ENCODE data around the gene BRIX1.
"Not testable (repeated sequence)": the region's sequence is repeated elsewhere in the genome, so short reads cannot be mapped to it uniquely, and the experiment has no call there.

Gene BRIX1

GRCh38 chr5:34957857-34958690 lies 42.6 kb downstream of the BRIX1 start:
- H3K4me1 ChIP-seq (ENCODE audit: control insufficient read depth, insufficient read depth, low read length), result no peaks in the 10 kb centered on the region
- H3K9me3 ChIP-seq (ENCODE audit: control insufficient read depth, insufficient read depth, low read length), result no peaks in the 10 kb centered on the region
- H3K36me3 ChIP-seq (ENCODE audit: control insufficient read depth, insufficient read depth, low read length), result no peaks in the 10 kb centered on the region; the same call in 1 of the 2 replicates
- DNase-seq (ENCODE audit: low read depth, low spot score), result no peak
- no CpG with 5 or more reads among the region's 5 CpGs for WGBS (ENCODE audit: insufficient coverage, insufficient read length)
- H3K4me3 ChIP-seq (ENCODE audit: low read length), result no peak overlapping the region
- no peak overlapping the region for H3K27ac ChIP-seq (ENCODE audit: low read length)
- no peaks in the 10 kb centered on the region for H3K27me3 ChIP-seq (ENCODE audit: control insufficient read depth, insufficient read depth, low read length)

- H3K4me1 ChIP-seq (ENCODE audit: control insufficient read depth, insufficient read depth, low read length), result no peaks in the 10 kb centered on the region
- no peak overlapping the region for H3K4me3 ChIP-seq (ENCODE audit: low read length)
- H3K36me3 ChIP-seq (ENCODE audit: control insufficient read depth, insufficient read depth, low read length), result no peaks in the 10 kb centered on the region; the same call in 1 of the 2 replicates
- no peaks in the 10 kb centered on the region for H3K9me3 ChIP-seq (ENCODE audit: control insufficient read depth, insufficient read depth, low read length)
- H3K27ac ChIP-seq (ENCODE audit: low read length), result no peak overlapping the region
- no peak for DNase-seq (ENCODE audit: low read depth, low spot score)
- WGBS (ENCODE audit: insufficient coverage, insufficient read length), result no CpG with 5 or more reads among the region's 1 CpG
- no peaks in the 10 kb centered on the region for H3K27me3 ChIP-seq (ENCODE audit: control insufficient read depth, insufficient read depth, low read length)
Measured at GRCh38 chr5:34959323-34959722, 43.8 kb downstream of the BRIX1 start.

GRCh38 chr5:34967540-34967939 lies 52.0 kb downstream of the BRIX1 start:
- H3K9me3 ChIP-seq (ENCODE audit: control insufficient read depth, insufficient read depth, low read length), result no peaks in the 10 kb centered on the region
- no peak overlapping the region for H3K4me3 ChIP-seq (ENCODE audit: low read length)
- H3K36me3 ChIP-seq (ENCODE audit: control insufficient read depth, insufficient read depth, low read length), result no peaks in the 10 kb centered on the region
- H3K4me1 ChIP-seq (ENCODE audit: control insufficient read depth, insufficient read depth, low read length), result no peaks in the 10 kb centered on the region
- WGBS (ENCODE audit: insufficient coverage, insufficient read length), result no CpG with 5 or more reads among the region's 4 CpGs
- no peak overlapping the region for H3K27ac ChIP-seq (ENCODE audit: low read length)
- DNase-seq (ENCODE audit: low read depth, low spot score), result no peak
- no peaks in the 10 kb centered on the region for H3K27me3 ChIP-seq (ENCODE audit: control insufficient read depth, insufficient read depth, low read length)

- H3K4me1 ChIP-seq (ENCODE audit: control insufficient read depth, insufficient read depth, low read length), result no peaks in the 10 kb centered on the region
- H3K27ac ChIP-seq (ENCODE audit: low read length), result no peak overlapping the region
- no peak overlapping the region for H3K4me3 ChIP-seq (ENCODE audit: low read length)
- no peaks in the 10 kb centered on the region for H3K9me3 ChIP-seq (ENCODE audit: control insufficient read depth, insufficient read depth, low read length)
- no peaks in the 10 kb centered on the region for H3K27me3 ChIP-seq (ENCODE audit: control insufficient read depth, insufficient read depth, low read length)
- H3K36me3 ChIP-seq (ENCODE audit: control insufficient read depth, insufficient read depth, low read length), result no peaks in the 10 kb centered on the region
- no peak for DNase-seq (ENCODE audit: low read depth, low spot score)
- WGBS (ENCODE audit: insufficient coverage, insufficient read length), result no CpG with 5 or more reads among the region's 2 CpGs
Measured at GRCh38 chr5:34968258-34968657, 52.7 kb downstream of the BRIX1 start.

GRCh38 chr5:34970552-34970951 lies 55.0 kb downstream of the BRIX1 start:
- Histone ChIP-seq H3K27me3 (ENCODE audit: control insufficient read depth, insufficient read depth, low read length) (no peaks in the 10 kb centered on the region), H3K36me3 (ENCODE audit: control insufficient read depth, insufficient read depth, low read length) (no peaks in the 10 kb centered on the region), H3K4me1 (ENCODE audit: control insufficient read depth, insufficient read depth, low read length) (no peaks in the 10 kb centered on the region), H3K4me3 (ENCODE audit: low read length) (no peak overlapping the region), H3K27ac (ENCODE audit: low read length) (no peak overlapping the region), H3K9me3 (ENCODE audit: control insufficient read depth, insufficient read depth, low read length) (no peaks in the 10 kb centered on the region)
- WGBS (ENCODE audit: insufficient coverage, insufficient read length), result no CpG with 5 or more reads among the region's 1 CpG
- no peak for DNase-seq (ENCODE audit: low read depth, low spot score)

- H3K27ac ChIP-seq (ENCODE audit: low read length); H3K4me1 ChIP-seq (ENCODE audit: control insufficient read depth, insufficient read depth, low read length); H3K4me3 ChIP-seq (ENCODE audit: low read length); DNase-seq (ENCODE audit: low read depth, low spot score); H3K27me3 ChIP-seq (ENCODE audit: control insufficient read depth, insufficient read depth, low read length); H3K9me3 ChIP-seq (ENCODE audit: control insufficient read depth, insufficient read depth, low read length); H3K36me3 ChIP-seq (ENCODE audit: control insufficient read depth, insufficient read depth, low read length): not testable (repeated sequence)
- WGBS (ENCODE audit: insufficient coverage, insufficient read length), result no CpG with 5 or more reads among the region's 4 CpGs
Measured at GRCh38 chr5:34971655-34972054, 56.1 kb downstream of the BRIX1 start.

All from iPS DF 6.9 (cell line).